Stimulated activated CD8-positive, alpha-beta memory T cell treated with anti-CD3 and anti-CD28 coated beads, Interleukin-12 subunit alpha, Interleukin-12 subunit beta, amount 100 ng/mL, for 4 hours (primary cell): Measurements from ENCODE around the gene HAUS8.
A peak's percentile ranks its signal among the peaks of the same experiment; 100 is the strongest.

Experiments
- DNase-seq: peaks from one replicate; pipeline ENCODE4 v3.0.0-alpha.2; 2020; ENCODE audit warnings: low read depth

HAUS8 gene

GRCh38 chr19:17075864-17076542, 751 bp upstream of the HAUS8 start:
- peak; percentile 42 for DNase-seq

GRCh38 chr19:17074634-17075034, 618 bp downstream of the HAUS8 start:
- DNase-seq: no peak

- no peak for DNase-seq
Measured at GRCh38 chr19:17073869-17074633, 1.2 kb downstream of the HAUS8 start.

- no peak for DNase-seq
Measured at GRCh38 chr19:17070912-17071311, 4.3 kb downstream of the HAUS8 start.

- no peak for DNase-seq
Measured at GRCh38 chr19:17070421-17070820, 4.8 kb downstream of the HAUS8 start.

- no peak for DNase-seq
Measured at GRCh38 chr19:17069193-17069592, 6.1 kb downstream of the HAUS8 start.

- no peak for DNase-seq
Measured at GRCh38 chr19:17063428-17063827, 11.8 kb downstream of the HAUS8 start.

- no peak for DNase-seq
Measured at GRCh38 chr19:17061691-17062090, 13.6 kb downstream of the HAUS8 start.

GRCh38 chr19:17061205-17061604, 14.0 kb downstream of the HAUS8 start:
- DNase-seq: no peak

GRCh38 chr19:17060802-17061201, 14.4 kb downstream of the HAUS8 start:
- no peak for DNase-seq

- no peak for DNase-seq
Measured at GRCh38 chr19:17058236-17058635, 17.0 kb downstream of the HAUS8 start.

- DNase-seq: no peak
Measured at GRCh38 chr19:17055636-17056035, 19.6 kb downstream of the HAUS8 start.

GRCh38 chr19:17054746-17055145, 20.5 kb downstream of the HAUS8 start:
- no peak for DNase-seq

GRCh38 chr19:17052439-17052838, 22.8 kb downstream of the HAUS8 start:
- no peak for DNase-seq

GRCh38 chr19:17049711-17050280, 25.5 kb downstream of the HAUS8 start:
- no peak for DNase-seq

GRCh38 chr19:17048885-17049453, 26.3 kb downstream of the HAUS8 start:
- no peak for DNase-seq

GRCh38 chr19:17045907-17046502, 29.2 kb downstream of the HAUS8 start:
- no peak for DNase-seq

- no peak for DNase-seq
Measured at GRCh38 chr19:17043744-17044143, 31.5 kb downstream of the HAUS8 start.

- DNase-seq: no peak
Measured at GRCh38 chr19:17041976-17042375, 33.3 kb downstream of the HAUS8 start.

- no peak for DNase-seq
Measured at GRCh38 chr19:17037966-17038500, 37.2 kb downstream of the HAUS8 start.

- no peak for DNase-seq
Measured at GRCh38 chr19:17037184-17037583, 38.1 kb downstream of the HAUS8 start.

GRCh38 chr19:17036640-17037039, 38.6 kb downstream of the HAUS8 start:
- no peak for DNase-seq
